Activated T-cell treated with anti-CD3 and anti-CD28 coated beads for 48 hours (primary cell): ENCODE measurements around the gene ALDOA.
"Not testable (repeated sequence)": the region's sequence is repeated elsewhere in the genome, so short reads cannot be mapped to it uniquely, and the experiment has no call there.

Experiments used
- DNase-seq: peaks from one replicate; pipeline ENCODE4 v3.0.0-alpha.2; 2020; ENCODE audit warnings: low read depth

Gene ALDOA

DNA sequence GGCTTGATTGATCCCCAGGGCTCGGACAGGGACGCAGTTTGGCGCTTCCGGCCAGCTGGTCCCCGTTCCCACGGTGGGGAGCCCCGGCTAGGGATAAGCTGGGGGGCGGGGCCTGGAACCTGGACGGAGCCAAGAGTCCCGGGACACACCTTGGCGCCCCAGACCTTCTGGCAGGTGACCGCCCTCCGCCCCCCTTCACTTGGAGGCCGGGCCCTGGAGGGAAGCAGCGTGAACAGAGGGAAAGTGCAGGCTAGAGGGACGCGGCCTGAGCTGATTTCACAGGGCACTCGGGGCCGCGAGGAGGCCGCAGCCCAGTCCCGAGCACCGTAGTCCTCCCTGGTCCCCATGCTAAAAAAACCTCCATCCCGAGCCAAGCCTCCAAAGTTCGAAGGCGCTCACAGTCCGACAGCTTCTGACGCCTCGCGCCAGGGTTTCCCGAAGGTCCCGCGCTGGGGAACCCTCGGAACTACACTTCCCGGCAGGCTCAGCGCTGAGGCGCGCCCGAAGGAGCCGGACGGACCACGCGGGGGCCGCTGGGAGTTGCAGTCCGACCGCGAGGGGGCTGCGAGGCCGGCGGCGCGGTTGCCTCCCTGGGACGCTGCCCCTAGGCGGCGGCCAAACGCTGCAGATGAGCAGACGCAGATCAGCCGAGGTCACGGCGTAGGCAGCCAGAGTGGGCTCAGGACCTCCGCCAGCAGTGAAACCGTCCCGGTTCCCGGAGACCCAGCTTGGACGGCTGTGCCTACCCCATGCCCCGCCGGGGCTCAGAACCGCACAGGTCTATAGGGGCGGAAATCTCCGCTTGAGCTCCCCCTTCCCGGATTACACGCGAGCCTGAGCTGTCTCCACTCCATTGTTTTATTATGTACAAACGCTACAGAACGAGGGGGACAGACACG, 26.2 kb downstream of the ALDOA start, which contains the start of gene TBX6:
TBX6 (minus strand) TSS at position 451 of the 899 bp plus-strand sequence. CDS start 731 bp downstream, outside the sequence.
- DNase-seq = peak; percentile 94

DNA sequence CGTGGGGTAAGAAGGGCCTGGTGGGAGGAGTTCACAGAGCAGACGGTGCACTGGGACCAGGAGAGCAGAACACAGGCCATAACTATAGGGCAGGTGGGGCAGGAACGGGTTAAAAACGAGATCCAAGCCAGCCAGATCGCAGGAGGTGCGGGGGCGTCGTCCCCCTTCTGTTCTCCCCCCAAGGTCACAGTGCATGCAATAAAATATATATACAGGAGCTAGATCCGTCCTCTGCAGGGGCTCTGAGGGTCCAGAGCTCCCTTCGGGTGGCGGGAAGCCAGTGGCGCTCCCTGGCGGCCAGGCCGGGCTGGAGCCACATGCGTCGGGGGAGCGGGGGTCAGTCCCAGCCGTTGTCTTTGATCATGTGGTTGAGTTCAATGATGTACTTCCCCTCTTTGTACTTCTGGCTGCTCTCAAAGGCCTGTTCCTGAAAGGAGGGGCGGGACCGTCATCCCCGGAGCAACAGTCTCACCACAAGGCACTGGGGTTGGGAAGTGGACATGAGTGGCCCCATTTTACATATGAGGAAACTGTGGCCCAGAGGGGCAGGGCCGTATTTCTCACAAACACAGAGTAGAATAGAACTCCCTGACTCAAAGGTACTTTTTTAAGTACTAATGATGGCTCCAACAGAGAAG, 26.9 kb downstream of the ALDOA start:
- DNase-seq = peak; percentile 76

DNA sequence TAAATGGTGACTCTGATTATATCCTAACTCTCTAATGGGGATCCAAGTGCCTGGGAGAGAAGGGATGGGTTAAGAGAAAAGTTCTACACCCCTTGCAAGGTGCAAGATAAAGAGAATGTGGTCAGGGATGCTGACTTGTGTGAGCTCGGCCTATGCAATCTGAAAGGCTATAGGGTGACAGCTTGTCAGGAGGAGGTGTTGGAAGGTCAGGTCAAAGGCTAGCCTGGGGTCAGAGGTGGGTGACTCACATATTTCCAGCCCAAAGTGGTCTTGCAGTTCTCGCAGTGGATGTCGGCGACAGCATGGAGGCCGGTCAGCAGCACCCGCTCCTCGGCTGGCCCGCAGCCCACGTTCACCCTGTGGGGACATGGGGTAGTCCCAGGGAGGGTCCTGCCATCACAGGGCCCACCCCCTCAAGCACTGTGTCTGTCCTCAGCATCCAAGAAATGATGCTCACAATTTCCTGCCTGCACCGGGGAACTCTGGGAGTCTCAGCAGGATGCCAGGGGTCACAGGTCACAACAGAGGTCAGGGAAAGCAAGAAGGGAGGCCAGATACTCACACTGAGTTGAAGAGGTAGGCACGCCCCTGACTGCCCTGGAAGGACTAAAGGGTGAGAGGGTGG, 29.1 kb downstream of the ALDOA start:
- DNase-seq = no peak

DNA sequence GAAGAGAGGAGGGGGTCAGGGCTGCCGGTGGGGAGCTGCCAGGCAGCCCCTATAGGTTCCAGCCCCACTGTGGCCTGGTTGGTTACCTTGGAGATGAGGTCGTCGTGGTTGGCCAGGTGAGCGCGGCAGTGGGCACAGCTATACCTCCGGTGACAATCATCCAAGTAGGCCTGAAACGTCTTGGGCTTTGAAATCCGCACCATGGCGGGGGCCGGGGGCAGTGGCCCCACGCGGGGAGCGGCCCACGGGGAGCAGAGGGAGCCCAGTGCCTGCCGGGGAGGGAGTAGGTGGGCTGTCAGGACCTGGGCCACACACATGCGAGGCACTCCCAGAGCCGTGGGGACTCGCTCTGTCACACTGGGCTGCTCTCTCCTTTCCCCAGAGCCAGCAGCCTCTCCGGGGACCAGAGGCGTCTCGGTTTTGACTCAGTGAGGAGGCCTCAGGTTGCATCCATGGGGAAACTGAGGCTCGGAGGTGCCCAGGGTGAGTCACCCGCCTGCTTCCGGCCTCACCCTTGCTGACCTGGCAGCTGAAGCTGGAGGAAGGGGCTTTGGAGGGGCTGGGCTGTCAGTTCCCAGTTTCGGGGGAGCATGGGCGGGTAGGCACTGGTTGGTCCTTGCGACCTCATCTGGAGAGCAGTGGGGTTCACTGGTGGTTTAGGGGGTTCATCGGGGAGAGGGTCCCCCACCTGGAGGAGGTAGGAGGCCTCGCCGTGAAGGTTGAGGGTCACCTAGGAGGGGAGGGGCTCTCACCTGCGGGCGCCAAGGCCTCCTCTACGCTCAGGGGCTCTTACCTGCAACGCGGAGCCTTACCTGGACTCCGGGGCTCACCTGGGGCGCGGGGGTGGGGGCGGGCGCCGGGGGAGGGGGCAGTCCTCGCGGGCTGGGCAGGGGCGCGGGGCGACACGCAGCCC, 29.9 kb downstream of the ALDOA start:
- DNase-seq = no peak

DNA sequence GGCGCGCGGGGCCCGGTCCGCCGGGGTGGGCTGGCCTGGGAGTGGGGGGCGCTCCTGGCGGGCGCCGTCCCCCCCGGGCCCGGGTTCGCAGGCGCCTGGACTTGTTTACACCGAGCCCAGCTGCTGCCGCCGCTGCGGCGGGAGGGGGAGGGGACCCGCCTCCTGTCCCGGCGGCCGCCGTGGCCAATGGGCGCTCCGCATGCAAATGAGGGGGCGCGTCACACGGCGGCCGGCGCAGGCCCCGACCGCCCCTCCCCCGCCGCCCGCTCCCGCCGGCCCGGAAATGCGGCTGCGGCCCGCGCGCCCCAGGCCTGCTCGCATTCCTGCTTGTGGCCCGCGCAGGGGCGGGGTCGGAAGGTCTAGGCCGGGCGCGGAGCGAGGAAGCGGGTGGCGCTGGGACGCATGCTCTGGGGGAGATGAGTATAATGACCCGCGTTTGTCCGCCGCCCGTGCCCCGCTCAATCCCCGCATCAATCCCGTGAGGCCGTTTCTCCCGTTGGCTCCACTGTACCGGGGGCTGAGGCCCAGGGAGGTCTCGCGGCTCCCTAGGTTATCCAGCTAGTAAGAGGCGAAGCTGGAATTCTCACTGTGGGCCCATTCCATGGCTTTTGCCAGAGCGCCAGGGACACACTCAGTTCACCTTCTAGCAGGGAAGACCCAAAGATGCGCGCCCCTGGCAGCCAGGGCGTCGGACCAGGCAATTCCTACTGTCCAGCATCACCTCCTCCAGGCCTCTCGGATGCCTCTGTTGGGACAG, 30.7 kb downstream of the ALDOA start, which contains the start of gene YPEL3:
YPEL3 (minus strand) TSS at position 109 of the 757 bp plus-strand sequence. CDS start 731 bp downstream, outside the sequence.
- DNase-seq = peak; percentile 90

DNA sequence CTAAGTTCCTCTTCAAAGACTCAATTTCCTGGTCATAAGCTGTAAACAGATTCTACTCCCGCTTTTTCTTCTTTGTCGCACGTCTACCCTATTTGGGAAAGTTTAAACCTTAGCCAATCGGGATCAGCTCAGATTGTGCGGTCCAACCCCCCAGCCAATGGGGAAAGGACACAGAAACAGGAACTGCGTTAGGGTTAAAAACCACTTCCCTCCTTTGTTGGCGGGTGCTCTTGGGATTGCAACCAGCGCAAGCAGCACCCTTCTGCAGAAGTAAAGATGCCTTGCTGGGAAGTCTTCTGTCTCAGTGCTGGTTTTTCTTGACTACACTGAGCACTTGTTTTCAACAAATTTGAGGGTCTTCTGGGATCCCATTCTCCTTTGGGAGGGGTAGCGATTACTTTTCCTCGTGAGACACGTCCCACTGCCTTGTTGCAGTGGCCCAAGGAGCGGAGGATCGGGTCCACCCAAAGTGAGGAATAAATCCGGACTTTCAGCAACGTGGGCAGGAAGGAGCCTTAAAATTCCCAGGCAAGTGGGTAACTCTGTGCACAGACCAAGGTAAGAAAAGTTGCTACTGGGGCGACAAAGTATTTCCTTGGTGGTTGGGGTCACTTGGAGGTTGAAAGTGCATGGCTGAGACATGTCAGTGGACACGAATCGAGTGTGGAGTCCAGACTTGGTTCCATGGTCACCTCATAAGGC, 31.5 kb downstream of the ALDOA start:
- no peak for DNase-seq

DNA sequence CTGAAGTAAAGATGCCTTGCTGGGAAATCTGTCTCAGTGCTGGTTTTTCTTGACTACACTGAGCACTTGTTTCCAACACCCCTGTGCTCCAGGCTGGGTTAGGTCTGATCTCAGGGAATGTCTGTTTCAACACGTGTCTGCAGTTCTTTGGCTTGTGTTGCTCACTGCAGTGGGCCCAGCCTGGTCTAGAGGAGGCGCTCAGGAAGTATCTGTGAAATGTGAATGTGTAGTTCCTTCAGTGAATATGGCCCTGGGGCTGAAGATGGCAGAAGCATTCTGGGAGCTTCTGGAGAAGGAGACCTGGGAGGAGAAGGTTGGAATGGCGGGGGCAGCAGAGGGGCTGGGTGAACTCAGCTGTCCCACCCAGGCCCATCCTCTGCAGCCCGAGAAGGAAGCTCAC, 38.5 kb downstream of the ALDOA start:
- no peak for DNase-seq

DNA sequence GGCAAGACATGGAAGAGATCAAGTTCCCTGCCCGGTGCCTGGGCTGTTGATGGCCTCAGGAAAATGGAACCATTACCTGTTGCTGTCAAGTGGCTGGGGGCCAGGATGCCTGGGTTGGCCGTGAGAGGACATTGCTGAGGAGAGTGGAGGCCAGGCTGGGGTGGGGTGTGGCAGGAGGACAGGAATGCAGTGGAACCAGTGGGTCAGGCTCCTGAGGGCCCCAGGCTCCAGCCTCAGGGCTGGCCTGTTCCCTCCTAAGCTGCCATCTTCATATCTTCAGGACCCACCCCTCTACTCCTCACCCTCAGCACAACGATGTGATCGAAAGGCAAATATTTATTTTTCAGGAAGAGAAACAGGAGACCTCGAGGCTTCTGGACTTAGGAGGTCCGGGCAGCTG, 38.9 kb downstream of the ALDOA start:
- no peak for DNase-seq

DNA sequence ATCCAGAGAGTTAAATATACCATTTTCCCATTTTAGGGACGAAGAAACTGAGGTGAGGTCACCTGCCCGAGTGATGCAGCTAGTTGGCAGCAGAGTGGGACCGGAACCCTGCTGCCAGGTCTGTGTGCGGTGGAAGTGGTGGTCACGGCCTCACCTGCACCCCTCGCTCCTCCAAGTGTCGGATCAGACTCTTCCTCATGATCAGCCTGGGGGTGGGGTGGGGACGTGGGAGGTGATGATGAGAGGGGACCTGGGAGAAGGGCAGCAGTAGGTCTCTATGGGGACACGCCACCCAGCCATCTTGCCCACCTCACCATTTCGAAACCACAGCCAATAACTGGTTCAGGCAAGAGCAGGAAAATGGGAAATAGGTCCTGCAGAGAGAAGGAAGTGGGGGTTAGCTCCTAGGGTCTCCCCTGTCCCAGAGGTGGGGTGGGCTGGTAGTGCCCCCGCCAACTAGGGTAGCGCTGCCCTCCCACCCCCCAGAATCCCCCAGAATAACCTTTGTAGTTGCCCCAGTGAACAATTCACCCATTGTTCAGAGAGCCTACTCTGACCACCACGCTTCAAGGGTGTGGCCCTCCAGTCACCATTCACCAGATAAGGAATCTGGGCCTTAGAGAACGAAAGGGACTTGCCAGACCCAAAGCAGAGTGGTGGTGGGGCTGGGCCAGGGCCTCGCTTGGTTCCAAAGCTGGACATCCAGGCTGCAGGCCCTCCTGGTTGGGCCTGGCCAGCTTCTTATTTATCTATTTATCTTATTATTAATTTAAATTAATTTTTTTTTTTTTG, 42.7 kb downstream of the ALDOA start:
- DNase-seq = no peak

DNA sequence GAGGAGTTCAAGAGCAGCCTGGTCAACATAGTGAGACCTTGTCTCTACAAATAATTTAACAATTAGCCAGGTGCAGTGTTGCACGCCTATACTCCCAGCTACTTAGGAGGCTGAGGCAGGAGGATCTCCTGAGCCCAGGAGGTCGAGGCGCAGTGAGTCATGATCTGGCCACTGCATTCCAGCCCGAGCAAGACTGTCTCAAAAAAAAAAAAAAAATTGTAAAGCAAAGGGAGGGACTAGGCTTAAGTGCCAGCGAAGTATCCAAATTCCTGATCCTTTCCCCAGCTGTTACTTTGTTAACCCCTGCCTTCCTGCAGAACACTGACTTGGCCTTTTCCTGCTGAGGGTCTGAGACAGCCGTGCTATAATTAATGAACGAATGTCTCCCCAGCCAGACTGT, 45.1 kb downstream of the ALDOA start:
- DNase-seq = no peak

DNA sequence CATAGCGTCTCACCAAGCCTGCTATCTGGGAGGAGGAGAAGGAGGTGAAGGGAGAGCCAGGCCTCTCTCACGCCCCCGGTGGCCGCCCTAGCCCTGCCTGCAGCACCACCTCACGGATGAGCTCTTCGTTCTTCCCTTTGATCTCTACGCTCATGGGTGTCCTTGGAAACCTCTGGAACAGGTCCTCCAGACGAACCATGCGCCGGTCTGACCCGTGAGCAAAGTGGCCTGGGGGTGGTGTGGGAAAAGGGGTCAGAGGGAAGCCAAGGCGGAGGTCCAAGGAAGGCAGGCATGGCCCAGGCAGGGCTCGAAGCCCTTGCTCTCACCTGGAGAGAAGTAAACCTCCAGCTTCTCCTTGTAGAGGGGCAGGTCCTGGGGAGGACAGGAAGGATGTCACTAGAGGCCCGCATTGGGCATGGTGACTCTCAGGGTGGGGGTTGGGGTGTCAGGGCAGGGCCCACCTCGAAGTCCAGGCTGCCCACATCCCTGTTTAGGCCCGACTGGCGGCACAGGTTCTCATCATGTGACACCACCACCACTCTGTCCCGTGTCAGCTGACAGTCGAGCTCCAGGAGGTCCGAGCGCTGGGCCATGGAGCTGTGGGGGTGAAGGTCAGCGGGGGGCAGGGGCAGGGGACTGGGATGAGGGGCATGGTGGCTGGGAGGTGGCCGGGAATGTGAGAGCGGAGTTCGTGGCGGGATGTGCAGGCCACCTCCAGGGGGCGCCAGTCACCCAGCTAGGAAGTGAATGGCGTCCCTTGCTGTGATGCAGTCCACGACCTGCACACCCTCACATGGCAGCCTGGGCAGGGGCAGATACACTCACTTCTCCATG, 46.9 kb downstream of the ALDOA start:
- peak; percentile 65 for DNase-seq

DNA sequence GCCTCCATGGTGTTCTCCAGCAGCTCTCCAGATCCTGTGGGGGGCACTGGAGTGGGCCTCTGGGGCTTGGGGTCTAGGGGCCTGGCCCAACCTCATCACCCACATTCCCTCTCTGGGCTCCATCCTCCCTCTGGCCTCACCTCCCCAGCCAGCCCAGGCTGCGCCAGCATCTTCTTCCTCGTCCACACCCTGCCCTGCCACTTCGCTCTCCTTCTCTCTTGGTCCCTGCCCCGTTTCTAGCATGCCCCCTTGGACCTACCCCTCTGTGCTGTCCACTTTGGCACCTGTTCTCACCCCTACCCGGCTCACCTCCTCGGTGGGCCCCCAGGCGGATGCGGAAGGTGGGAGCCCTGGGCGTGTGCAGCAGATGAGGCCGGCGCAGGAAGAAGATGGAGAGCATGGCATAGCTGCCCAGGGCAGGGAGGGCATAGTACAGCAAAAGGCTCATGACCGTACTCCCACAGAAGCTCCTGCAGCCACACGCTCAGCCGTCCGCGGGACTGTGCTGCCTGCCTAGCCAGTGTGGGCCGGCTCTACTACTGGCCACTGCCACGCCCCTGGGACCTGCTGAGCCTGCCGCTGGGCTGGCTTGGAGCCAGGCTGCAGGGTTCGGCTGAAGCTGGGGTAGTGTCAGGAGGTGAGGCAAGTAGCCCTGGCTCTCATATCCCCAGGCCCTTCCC, 47.6 kb downstream of the ALDOA start, which contains the start of gene GDPD3:
GDPD3 (minus strand) TSS at position 507 of the 680 bp plus-strand sequence; CDS start at position 448, 59 bp downstream.
- no peak for DNase-seq

DNA sequence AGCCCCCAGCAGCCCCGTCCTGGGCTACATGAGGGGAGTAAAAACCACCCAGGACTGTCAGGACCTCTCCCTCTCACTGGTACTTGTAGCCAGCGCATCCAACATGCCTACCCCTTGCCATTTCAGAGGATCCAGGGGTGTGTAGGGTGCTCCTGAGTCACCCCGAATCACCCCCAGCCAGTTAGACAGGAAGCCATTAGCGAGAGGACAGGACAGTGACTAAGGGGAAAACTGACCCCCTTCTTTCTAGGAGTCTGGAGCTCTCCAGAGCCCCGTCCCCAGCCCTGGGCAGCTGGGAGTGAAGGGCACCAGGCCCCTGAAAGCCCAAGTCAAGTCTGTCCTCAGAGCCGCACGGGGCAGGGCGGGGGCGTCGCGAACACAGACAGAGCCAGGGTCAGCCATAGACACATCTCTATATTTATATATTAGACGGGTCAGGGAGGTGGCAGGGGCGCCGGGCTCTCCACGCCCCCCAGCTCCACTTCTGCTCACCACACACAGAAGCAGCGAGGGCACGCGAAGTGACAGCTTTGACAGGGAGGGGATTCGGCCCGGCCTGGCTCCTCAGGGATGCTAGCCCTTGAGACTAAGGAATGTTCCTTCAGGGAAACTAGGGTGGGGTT, 48.3 kb downstream of the ALDOA start:
- no peak for DNase-seq

DNA sequence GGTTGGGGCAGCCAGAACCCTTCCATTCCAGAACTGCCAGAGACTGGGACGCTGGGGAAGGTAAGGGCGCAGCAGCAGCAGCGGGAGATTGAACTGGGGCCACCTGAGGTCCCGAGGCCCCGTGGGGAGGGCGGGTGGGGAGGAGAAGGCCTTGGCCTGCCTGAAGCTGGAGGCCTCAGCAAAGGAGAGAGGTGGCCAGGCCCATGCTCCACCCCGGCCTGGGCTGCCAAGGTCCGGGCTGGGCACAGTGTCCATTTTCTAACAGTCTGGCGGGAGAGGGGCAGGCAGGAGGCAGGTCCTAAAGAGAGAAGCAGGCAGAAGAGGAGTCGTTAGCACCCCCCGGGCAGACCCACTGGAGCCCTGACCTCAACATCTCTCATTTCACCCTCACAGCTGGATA, 48.9 kb downstream of the ALDOA start:
- no peak for DNase-seq

DNA sequence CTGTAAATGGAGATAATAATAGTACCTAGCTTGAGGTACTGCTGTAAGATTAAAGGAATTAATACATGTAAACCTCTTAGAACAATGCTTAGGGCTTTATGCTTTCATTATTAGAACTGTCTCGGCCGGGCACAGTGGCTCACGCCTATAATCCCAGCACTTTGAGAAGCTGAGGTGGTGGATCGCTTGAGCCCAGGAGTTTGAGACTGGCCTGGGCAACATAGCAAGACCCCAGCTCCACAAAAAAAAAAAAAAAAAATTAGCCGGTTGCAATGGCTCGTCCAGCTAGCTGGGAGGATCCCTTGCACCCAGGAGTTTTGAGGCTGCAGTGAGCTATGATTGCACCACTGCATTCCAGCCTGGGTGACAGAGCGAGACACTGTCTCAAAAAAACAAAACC, 49.3 kb downstream of the ALDOA start:
- DNase-seq = not testable (repeated sequence)

DNA sequence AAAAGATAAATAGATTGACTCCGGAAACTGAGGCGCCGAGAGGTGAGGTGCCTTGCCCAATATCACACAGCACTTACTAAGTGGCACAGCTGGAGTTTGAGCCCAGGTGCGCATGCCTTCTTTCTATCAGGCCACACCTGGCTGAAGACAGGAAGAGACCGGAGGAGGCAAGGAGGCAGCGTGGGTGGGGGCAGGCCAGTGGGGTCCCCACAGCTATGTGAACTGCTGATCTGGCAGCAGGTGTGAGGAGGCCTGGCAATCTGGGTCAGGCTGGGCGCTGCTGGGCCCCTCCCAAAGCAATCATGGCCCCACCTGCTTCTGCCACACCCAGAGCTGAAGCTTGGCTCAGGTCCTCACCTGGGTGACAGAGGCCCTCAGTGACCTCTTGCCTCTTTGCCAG, 49.7 kb downstream of the ALDOA start:
- DNase-seq = no peak
